GF-D8 (cell line): Measurements from ENCODE around the gene C22orf39.

Experiments used
- DNase-seq: peaks from one replicate; lab custom pipeline; 2025; lab: John Stamatoyannopoulos, UW

Gene C22orf39

DNA sequence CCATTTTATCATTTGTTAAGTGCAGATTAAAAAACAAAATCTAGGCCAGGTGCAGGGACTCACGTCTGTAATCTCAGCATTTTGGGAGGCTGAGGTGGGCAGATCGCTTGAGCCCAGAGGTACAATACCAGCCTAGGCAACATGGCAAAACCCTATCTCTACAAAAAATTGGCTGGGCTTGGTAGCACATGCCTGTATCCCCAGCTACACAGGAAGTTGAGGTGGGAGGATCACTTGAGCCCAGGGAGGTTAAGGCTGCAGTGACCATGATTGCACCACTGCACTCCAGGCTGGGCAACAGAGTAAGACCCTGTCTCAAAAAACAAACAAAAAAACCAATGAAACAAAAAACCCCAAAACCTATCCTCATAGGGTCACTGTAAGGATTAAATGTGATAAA is 48.9 kb downstream of the C22orf39 start:
- no peak for DNase-seq

GRCh38 chr22:19398206-19398605 is 49.3 kb downstream of the C22orf39 start:
- DNase-seq: no peak

- DNase-seq: no peak
These were observed 49.8 kb downstream of the C22orf39 start for GRCh38 chr22:19397734-19398104.

DNA sequence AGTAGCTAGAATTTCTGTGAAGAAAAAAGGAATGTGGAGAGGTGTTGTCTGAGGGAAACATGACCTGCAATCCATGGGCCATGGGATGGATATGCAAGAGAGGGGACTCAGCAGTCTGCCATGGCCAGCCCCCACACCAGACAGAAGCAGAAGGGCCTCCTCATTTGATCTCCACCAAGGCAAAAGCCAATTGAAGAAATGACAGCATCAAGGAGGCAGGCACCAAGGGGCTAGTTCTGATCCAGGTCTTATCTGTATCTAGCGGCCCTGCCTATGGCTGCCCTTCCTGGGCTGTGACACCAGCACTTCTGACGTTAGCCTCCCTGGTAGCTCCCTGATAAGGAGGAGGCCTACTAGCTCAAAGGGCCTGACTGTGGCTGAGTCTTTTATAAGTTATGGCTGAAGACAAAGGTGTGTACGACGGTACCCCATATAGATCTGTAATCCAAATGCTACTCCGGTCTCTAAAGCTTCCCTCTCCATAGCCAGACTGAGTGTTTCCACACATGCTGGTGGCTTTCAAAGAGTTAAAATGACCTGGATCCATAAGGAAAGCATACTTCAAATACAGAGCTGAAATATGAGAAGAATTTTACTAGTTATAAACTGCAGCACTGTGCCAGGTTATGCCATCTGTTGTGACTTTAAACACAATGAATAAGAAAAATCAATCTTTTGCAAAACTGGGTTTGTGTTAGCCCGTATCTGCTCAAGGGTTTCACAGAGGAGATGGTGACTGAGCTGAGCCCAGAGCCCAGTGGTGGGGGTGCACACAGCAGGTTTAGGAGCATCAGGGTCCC is 50.4 kb downstream of the C22orf39 start:
- DNase-seq: no peak

GRCh38 chr22:19396561-19396933 is 51.0 kb downstream of the C22orf39 start:
- no peak for DNase-seq

DNA sequence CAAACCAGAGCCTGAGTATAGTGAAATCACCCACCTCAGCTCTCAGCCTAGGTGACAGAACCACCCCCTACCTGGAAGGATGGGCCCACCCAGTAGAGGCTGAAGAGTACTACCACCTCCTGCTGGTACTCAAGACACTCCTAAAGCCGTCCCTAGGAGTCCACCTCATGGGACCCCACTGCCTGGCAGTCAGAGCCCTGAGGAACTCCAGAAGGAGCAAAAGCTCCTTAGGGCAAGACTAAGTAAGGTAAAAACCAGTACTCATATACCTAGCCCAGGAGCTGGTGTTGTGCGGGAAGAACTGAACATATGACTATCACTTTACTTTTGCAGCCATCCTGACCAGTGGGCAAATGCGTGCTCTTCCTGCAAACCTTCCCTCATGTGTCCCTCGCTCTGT is 52.2 kb downstream of the C22orf39 start:
- no peak for DNase-seq

- no peak for DNase-seq
These were observed 53.0 kb downstream of the C22orf39 start for GRCh38 chr22:19394274-19395050.

- no peak for DNase-seq
These were observed 53.8 kb downstream of the C22orf39 start for GRCh38 chr22:19393704-19394103.
